ENCODE results near the gene CHST4.
"Not testable (repeated sequence)": the region's sequence is repeated elsewhere in the genome, so short reads cannot be mapped to it uniquely, and the experiment has no call there.

The CHST4 gene

DNA sequence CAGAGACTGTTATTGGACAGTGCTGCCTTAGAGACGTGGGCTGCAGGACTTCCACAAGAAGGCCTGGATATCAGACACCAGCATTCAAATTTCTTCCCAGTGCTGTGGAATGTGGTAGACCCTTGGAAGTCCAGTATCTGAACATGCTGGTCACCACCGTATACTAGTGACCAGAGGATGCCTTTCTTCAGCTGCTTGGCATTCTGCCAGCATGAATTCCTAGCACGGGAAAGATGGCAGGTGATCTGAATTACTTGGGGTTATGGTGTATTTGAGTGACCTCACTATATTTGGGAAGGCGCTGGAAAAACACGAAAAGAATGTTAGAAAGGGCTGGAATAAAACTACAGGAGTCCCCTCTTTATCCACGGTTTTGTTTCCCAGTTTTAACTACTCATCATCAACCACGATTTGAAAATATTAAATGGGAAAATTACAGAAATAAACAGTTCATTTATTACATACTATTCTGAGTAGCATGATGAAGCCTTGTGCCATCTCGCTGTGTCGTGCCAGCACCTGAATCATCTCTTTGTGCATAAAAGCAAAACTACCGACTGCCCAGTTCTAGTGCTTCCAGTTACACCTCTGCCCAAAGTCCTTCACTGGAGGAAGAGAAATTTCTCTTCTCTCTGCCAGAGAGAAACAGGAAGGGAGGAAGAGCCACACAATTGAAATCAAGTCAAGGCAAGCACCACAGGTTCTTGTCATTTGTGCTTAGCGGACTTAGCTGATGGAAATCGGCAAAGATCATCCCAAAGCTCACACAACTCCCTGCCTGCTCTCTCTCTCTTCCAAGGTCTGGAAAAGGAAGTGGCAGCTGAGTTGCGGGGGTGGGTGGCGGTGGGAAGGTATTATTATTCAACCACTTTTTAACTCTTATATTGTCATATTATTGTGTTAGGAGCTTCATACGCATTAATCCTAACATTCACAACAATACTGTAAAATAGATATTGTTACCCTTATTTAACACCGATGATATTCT lies 1.4 kb upstream of the CHST4 start:
- no peak for DNase-seq (ENCODE audit: low read depth in 2 of 2)

DNA sequence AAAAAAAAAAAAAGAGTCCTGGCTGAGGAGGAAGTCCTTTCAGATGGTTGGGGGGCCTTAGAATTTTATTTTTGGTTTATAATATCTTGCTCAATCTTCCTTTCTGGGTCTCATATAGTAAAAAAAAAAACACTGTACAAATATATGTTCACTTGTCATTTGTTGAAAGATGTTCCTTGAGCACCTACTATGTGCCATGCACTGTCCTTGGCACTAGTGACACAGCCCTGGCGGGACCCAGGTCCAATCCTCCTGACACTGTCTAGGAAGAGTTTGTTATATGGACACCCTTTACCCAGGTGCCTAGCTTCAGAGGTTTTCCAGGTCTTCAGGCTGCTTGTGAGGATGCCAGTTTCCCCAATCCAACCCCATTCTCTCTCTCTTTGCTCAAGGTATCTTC lies 2.0 kb downstream of the CHST4 start:
- DNase-seq (ENCODE audit: low read depth in 2 of 2) = no peak

- DNase-seq (ENCODE audit: low read depth in 2 of 2) = no peak
Observed at GRCh38 chr16:71528863-71529262, 2.6 kb downstream of the CHST4 start.

DNA sequence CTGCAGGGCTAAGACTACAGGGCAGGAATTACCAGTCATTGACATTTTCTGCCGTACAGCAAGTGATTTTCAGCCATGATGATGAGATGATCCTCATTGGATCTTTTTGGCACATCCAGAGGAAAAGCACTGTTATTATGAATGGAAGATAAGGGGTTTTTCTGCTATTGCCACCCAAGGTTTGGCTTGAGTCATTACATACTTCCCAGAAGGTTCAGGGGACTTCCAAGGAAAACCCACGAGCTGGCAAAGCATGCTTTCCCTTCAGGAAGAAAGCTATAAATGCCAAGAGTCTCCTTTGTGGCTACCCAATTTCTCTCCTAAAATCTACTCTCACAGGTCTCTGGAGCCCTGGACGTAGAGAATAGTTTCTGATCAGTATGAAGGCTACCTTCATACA lies 6.1 kb downstream of the CHST4 start:
- DNase-seq (ENCODE audit: low read depth in 2 of 2) = no peak

- DNase-seq (ENCODE audit: low read depth in 2 of 2) = no peak
Observed at GRCh38 chr16:71536752-71537499, 10.7 kb downstream of the CHST4 start.

DNA sequence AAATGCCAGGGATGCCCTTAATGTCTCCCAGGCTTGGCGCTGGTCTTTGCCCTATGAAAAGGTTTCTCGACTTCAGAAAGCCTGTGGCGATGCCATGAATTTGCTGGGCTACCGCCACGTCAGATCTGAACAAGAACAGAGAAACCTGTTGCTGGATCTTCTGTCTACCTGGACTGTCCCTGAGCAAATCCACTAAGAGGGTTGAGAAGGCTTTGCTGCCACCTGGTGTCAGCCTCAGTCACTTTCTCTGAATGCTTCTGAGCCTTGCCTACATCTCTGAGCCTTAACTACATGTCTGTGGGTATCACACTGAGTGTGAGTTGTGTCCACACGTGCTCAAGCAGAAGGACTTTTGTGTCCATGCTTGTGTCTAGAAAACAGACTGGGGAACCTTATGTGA lies 11.4 kb downstream of the CHST4 start:
- no peak for DNase-seq (ENCODE audit: low read depth in 2 of 2)

- DNase-seq (ENCODE audit: low read depth in 2 of 2) = peak; percentile 9 to 20
Observed at GRCh38 chr16:71542377-71542776, 16.2 kb downstream of the CHST4 start.

GRCh38 chr16:71547168-71547567 lies 20.9 kb downstream of the CHST4 start:
- no peak for DNase-seq (ENCODE audit: low read depth in 2 of 2)

GRCh38 chr16:71552698-71553503 lies 26.7 kb downstream of the CHST4 start:
- DNase-seq (ENCODE audit: low read depth in 2 of 2) = no peak

DNA sequence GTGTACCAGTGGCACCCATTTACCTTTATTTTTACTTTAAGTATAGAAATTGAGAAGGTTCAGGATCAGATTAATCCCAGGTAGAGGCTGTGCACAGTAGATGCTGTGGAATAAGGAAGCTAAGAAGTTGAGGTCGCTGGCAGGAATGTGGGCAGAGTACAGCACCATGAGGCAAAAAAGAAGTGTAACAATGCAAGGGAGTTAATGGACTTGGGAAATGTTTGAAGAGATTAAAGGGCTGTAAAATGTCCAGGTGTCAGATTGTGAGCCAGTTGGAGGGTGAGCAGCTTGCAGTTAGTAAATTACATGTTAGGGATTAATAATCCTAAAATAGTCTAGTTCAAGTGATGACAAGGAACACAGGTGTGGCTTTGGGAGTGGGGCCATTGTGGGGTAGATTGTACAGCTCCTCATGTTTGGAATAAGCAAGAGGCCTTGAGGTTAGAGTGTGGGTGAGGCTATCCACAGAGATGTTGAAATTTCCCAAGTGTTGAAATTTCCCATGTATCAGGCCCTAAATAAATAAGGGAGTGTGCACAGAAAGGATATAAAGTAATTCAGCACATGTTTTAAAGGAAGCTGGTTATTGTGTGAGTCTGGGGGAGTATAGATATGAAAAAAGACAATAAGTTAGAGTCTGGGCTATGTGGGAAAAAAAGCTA lies 29.1 kb downstream of the CHST4 start:
- DNase-seq (ENCODE audit: low read depth in 2 of 2) = no peak

GRCh38 chr16:71557299-71557698 lies 31.1 kb downstream of the CHST4 start:
- DNase-seq (ENCODE audit: low read depth in 2 of 2) = no peak

DNA sequence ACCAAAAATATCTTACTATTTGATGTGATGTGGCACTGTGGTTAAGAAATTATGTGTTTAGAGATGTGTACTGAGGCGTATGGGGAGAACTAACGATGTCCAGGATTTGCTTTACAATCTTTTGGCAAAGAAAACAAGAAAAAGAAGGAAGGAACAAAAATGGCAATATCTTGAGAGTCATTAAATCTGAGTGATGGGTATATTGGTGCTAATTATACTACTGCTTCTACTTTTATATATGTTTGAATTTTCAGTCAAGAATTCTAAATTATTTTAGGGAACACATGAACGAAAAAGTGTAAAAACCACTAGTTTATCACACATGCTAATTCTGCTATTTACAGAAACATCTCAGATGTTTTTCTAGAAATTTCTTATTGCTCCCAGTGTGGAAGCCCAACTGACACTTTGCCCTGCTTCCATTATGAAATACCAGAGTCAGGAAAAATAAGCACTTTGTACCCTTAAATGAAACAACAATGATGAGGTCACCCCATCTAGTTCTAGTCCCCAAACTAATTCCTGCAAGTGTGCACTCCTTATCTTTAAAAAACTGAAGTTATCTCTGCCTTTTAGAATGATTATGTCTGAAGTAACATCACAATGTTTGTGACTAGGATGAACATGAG lies 31.8 kb downstream of the CHST4 start:
- no peak for DNase-seq (ENCODE audit: low read depth in 2 of 2)

DNA sequence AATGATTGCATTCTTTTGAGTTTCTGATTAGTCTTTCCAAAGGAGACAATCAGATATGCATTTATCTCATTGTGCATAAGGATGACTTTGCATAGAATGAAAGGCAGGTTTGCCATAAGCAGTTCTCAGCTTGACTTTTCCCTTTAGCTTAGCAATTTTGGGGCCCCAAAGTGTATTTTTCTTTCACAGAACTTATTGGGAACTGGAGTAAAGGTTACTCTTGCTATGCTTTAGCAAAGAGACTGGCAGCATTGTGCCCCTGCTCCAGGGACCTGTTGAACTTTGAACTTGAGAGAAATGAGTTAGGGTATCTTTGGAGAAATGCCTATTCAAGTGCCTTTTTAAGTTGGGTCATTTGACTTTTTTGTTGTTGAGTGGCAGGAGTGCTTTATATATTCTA lies 33.6 kb downstream of the CHST4 start:
- no peak for DNase-seq (ENCODE audit: low read depth in 2 of 2)

GRCh38 chr16:71561886-71562285 lies 35.7 kb downstream of the CHST4 start:
- DNase-seq (ENCODE audit: low read depth in 2 of 2) = not testable (repeated sequence)

DNA sequence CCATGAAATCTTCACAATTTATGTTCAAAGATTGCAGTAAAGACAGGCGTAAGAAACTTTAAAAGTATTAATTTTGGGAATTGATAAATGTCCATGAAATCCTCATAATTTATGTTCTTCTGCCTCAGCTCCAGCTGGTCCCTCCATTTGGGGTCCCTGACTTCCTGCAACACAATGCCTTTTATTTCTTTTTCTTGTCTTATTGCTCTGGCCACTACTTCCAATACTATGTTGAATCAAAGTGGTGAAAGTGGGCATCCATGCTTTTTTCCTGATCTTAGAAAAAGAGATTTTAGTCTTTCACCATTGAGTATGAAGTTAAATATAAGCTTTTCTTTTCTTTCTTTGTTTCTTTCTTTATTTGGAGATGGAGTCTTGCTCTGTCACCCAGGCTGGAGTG lies 36.3 kb downstream of the CHST4 start:
- no peak for DNase-seq (ENCODE audit: low read depth in 2 of 2)

- DNase-seq (ENCODE audit: low read depth in 2 of 2) = no peak
Observed at GRCh38 chr16:71564335-71564967, 38.2 kb downstream of the CHST4 start.

GRCh38 chr16:71565812-71566700 lies 39.8 kb downstream of the CHST4 start:
- DNase-seq (ENCODE audit: low read depth in 2 of 2) = no peak

DNA sequence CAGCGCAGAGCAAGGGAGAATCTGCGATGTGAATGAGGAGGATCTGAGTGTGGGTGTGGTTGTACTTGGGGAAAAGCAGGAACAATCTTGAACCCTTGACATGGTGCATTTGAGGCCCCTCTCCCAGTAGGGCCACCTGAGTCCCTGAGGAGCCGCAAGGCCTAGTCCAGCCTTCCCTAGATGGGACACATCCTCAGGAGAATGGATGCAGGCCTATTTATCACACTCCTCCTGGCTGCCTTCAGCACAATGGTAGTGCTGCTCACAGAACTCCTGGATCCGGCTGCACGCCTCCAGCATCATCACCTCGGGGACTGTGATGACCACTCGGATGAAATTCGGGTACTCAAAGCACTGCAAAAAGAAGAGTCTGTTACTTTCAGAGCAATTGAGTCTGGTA lies 41.7 kb downstream of the CHST4 start:
- DNase-seq (ENCODE audit: low read depth in 2 of 2) = no peak

DNA sequence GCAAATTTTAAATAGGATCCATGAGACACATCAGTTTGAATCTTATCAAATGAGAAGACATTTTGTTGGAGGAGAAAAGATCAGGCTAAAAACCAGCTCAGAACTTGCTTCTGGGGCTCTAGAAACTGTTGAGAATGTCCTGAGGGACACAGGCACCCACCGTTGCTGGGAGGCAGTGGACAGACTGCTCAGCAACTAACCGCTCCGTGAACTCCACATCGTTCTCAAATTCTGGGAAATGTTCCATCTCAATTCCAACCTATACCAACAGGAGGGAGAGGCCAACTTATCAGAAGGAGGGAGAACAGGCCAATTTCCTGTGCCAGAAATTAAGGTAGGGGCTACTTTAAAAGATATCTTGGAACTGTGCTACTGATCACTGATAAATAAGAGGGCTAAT lies 42.3 kb downstream of the CHST4 start:
- DNase-seq (ENCODE audit: low read depth in 2 of 2) = no peak

- no peak for DNase-seq (ENCODE audit: low read depth in 2 of 2)
Observed at GRCh38 chr16:71569621-71570020, 43.4 kb downstream of the CHST4 start.
